A549 (cell line): ENCODE measurements around the gene CNOT11. TPM values are rescaled to one million over a fixed set of nuclear protein-coding genes. Genes with fewer than 3 reads are reported as not detected.
"Not testable (repeated sequence)": the region's sequence is repeated elsewhere in the genome, so short reads cannot be mapped to it uniquely, and the experiment has no call there.

Source experiments
- ATAC-seq, 2 experiments: fragments of 200-7000 bp in 1 of 2; fragments of >200 bp in 1 of 2; cut with Nextera tagmentation in 1 of 2; cut with Tn5 transposase in 1 of 2; 3 replicates each; pipeline versions ENCODE4 v1.8.0 to v1.9.1; 2018 to 2020; ENCODE audit warnings: mild to moderate bottlenecking in 1 of 2, moderate library complexity in 1 of 2
- CTCF ChIA-PET: fragments of 300-600 bp; sonication (Branson Sonifier 250); formaldehyde crosslinking; extraction: SDS; loops from one replicate; lab custom pipeline; 2021; ENCODE audit warnings: antibody characterized with exemption, inconsistent platforms; lab: Yijun Ruan, JAX
- POLR2A ChIA-PET: fragments of 350-600 bp; formaldehyde crosslinking; extraction: SDS; loops from one replicate; lab custom pipeline; 2021; ENCODE audit warnings: antibody characterized with exemption, inconsistent platforms; lab: Yijun Ruan, JAX
- DNase-seq, 2 experiments: peaks; one replicate each; pipeline versions ENCODE4 v3.0.0 to v3.0.0-alpha.2; 2011 to 2016; ENCODE audit warnings: low read depth in 1 of 2, low spot score in 1 of 2
- FAIRE-seq: peaks from 2 replicates; lab custom pipeline; 2011; peaks lifted over from hg19 to GRCh38; lab: Jason Lieb, UNC
- H3K27ac ChIP-seq, 2 experiments: fragments of >200 bp; sonication (Bioruptor Twin); formaldehyde crosslinking; 3 replicates each; pipeline ENCODE4 v1.5.1; 2016 to 2017
- H3K4me1 ChIP-seq: fragments of >200 bp; sonication (Bioruptor Twin); formaldehyde crosslinking; 3 replicates; pipeline ENCODE4 v1.6.1; 2016
- H3K4me2 ChIP-seq: fragments of >200 bp; sonication (Bioruptor Twin); formaldehyde crosslinking; 3 replicates; pipeline ENCODE4 v1.6.1; 2016
- H3K4me3 ChIP-seq: fragments of >200 bp; sonication (Bioruptor Twin); formaldehyde crosslinking; 3 replicates; pipeline ENCODE4 v1.5.1; 2016
- H3K9me3 ChIP-seq: fragments of >200 bp; sonication (Bioruptor Twin); formaldehyde crosslinking; 3 replicates; pipeline ENCODE4 v1.6.1; 2016
- CBX2 ChIP-seq: fragments of 200-600 bp; sonication (generic); IDR thresholded peaks from 2 replicates; pipeline ENCODE4 v1.6.1; 2016; ENCODE audit warnings: low read depth, mild to moderate bottlenecking, borderline replicate concordance
- EHF ChIP-seq: fragments of 250-450 bp; sonication (Bioruptor Pico); IDR thresholded peaks from 2 replicates; pipeline ENCODE4 v1.5.0; 2020; ENCODE audit warnings: mild to moderate bottlenecking
- EHMT2 ChIP-seq: fragments of 200-600 bp; sonication (generic); IDR thresholded peaks from 2 replicates; pipeline ENCODE4 v1.6.1; 2016; ENCODE audit warnings: antibody characterized with exemption, low read depth, mild to moderate bottlenecking, moderate library complexity
- EP300 ChIP-seq, 2 experiments: fragments of >200 bp; sonication (Bioruptor Twin); formaldehyde crosslinking; IDR thresholded peaks; 2 replicates in 1 of 2; 3 replicates in 1 of 2; pipeline ENCODE4 v1.6.1; 2016 to 2017
- HOXB5 ChIP-seq: fragments of 250-450 bp; sonication (Bioruptor Pico); IDR thresholded peaks from 2 replicates; pipeline ENCODE4 v1.5.0; 2020; ENCODE audit warnings: mild to moderate bottlenecking, moderate library complexity
- JUN ChIP-seq, 2 experiments: fragments of >200 bp; sonication (Bioruptor Twin); formaldehyde crosslinking; IDR thresholded peaks; 2 replicates in 1 of 2; 3 replicates in 1 of 2; pipeline ENCODE4 v1.6.1; 2016 to 2017
- MYC ChIP-seq: IDR thresholded peaks from 2 replicates; pipeline ENCODE4 v1.6.1; 2012; ENCODE audit warnings: mild to moderate bottlenecking, inconsistent platforms, low read length, improper control_type of control experiment, borderline replicate concordance
- NPAS2 ChIP-seq: fragments of 250-450 bp; sonication (Bioruptor Pico); IDR thresholded peaks from 2 replicates; pipeline ENCODE4 v1.8.0; 2022; ENCODE audit warnings: mild to moderate bottlenecking, moderate library complexity, borderline replicate concordance
- NR3C1 ChIP-seq: fragments of >200 bp; sonication (Bioruptor Twin); formaldehyde crosslinking; IDR thresholded peaks from 3 replicates; pipeline ENCODE4 v1.6.1; 2017
- POLR2A ChIP-seq: IDR thresholded peaks from 2 replicates; pipeline ENCODE4 v1.6.1; 2012; ENCODE audit warnings: mild to moderate bottlenecking, low read length
- SMC3 ChIP-seq: fragments of >200 bp; sonication (Bioruptor Twin); formaldehyde crosslinking; IDR thresholded peaks from 3 replicates; pipeline ENCODE4 v1.6.1; 2018; ENCODE audit warnings: inconsistent platforms
- TFCP2L1 ChIP-seq: fragments of 250-450 bp; sonication (Bioruptor Pico); IDR thresholded peaks from 2 replicates; pipeline ENCODE4 v1.5.0; 2021; ENCODE audit warnings: mild to moderate bottlenecking
- ZSCAN20 ChIP-seq: fragments of 250-450 bp; sonication (Bioruptor Pico); IDR thresholded peaks from 2 replicates; pipeline ENCODE4 v1.8.0; 2022; ENCODE audit warnings: mild to moderate bottlenecking, moderate library complexity
- WGBS: methylation state at CpG from one replicate; pipeline ENCODE4 v1.1.6; 2017; ENCODE audit errors: missing lambda C conversion rate; 5-methylcytosine and 5-hydroxymethylcytosine counted together
- polyA plus RNA-seq, 4 experiments: library from polyadenylated mRNA; depleted of rRNA in 3 of 4; stranded (reverse); fragments of >200 nt; fragmentation: RNase III in 1 of 4; extraction: RNeasy Plus Mini Kit Qiagen cat#74134 plus additional on column Dnase treatment in 1 of 4; gene quantifications; 2 replicates in 3 of 4; 3 replicates in 1 of 4; pipeline ENCODE4 v1.2.3, GENCODE V29; 2011 to 2017
- TF ChIP-seq, protein P1 (sequence below): IDR thresholded peaks from 2 replicates; pipeline ENCODE4 v1.6.1; 2012
- TF ChIP-seq, protein P2 (sequence below): fragments of 200-600 bp; sonication (generic); IDR thresholded peaks from 2 replicates; pipeline ENCODE4 v1.6.1; 2016; ENCODE audit warnings: antibody characterized with exemption, mild to moderate bottlenecking, moderate library complexity
- TF ChIP-seq, protein P3 (sequence below): IDR thresholded peaks from 2 replicates; pipeline ENCODE4 v1.6.1; 2012; ENCODE audit warnings: low read depth, borderline replicate concordance
- TF ChIP-seq, protein P4 (sequence below): IDR thresholded peaks from 2 replicates; pipeline ENCODE4 v1.6.1; 2012

The CNOT11 gene
- polyA plus RNA-seq, 2 of the 4 experiments (the other 2 are of a cell fraction), result 35.8 to 76.7 TPM

DNA sequence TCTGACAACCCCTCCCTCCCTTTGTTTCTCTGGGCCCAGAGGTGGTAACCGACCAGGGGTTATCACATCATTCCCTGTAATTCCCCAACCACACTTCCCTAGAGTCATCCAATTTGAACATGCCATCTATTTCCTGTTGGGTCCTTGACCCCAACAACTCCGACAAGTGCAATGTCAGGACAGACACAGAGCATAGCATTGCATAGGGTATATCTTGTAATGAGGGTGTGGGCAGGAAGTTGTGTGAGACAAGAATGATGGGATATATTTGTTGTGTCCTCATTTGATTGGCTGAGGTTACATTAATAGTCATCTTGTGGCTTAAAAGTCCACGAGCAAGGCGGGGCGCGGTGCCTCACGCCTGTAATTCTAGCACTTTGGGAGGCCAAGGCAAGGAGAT lies 33.4 kb upstream of the CNOT11 start (continued):
- TF ChIP-seq, protein P1, sequence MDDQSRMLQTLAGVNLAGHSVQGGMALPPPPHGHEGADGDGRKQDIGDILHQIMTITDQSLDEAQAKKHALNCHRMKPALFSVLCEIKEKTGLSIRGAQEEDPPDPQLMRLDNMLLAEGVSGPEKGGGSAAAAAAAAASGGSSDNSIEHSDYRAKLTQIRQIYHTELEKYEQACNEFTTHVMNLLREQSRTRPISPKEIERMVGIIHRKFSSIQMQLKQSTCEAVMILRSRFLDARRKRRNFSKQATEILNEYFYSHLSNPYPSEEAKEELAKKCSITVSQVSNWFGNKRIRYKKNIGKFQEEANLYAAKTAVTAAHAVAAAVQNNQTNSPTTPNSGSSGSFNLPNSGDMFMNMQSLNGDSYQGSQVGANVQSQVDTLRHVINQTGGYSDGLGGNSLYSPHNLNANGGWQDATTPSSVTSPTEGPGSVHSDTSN, result no peak
- TF ChIP-seq ZSCAN20 (no peak), EHMT2 (no peak), TFCP2L1 (CRISPR knock-in tag) (no peak), NR3C1 (no peak)

- H3K4me1 ChIP-seq, ATAC-seq, H3K27ac ChIP-seq, H3K9me3 ChIP-seq, DNase-seq, H3K4me3 ChIP-seq, H3K4me2 ChIP-seq, POLR2A ChIA-PET, FAIRE-seq: not testable (repeated sequence)
- WGBS, result 88% methylated on average over 7 of the region's 7 CpGs
- CTCF ChIA-PET, result interaction anchor here (1.4 to 6.1 kb wide), 2 partner anchors 15 to 29 kb away, joined by 3 to 40 read pairs; no protein-coding TSS in a partner anchor
Measured at GRCh38 chr2:101220091-101220490, 32.6 kb upstream of the CNOT11 start.

DNA sequence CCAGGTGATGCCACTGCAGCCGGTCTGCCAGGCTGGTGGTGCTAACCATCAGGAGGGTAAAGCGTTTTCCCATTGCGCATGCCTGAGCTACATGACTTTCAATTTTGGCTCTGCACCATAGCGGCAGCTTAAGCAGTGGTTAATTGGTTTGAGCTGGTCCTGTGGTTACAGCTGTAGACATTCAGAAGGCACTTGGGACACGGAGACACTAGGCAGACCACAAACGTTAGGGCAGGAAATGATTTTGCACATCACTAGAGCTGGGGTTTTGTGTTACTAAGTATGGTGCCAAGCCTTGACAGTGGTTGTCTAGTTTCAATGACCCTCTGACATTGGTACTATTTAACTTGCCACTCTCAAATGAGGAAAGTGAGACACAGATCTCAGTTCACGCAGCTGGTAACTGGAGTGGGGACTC lies 28.9 kb upstream of the CNOT11 start:
- FAIRE-seq (no peak), ATAC-seq (no peak)
- 76% methylated on average over 7 of the region's 7 CpGs for WGBS
- Histone ChIP-seq H3K4me3 (no peak overlapping the region), H3K4me2 (no peak overlapping the region), H3K9me3 (no peaks in the 10 kb centered on the region), H3K27ac (no peak overlapping the region)
- POLR2A ChIA-PET, result no interaction called here
- TF ChIP-seq, protein P2, sequence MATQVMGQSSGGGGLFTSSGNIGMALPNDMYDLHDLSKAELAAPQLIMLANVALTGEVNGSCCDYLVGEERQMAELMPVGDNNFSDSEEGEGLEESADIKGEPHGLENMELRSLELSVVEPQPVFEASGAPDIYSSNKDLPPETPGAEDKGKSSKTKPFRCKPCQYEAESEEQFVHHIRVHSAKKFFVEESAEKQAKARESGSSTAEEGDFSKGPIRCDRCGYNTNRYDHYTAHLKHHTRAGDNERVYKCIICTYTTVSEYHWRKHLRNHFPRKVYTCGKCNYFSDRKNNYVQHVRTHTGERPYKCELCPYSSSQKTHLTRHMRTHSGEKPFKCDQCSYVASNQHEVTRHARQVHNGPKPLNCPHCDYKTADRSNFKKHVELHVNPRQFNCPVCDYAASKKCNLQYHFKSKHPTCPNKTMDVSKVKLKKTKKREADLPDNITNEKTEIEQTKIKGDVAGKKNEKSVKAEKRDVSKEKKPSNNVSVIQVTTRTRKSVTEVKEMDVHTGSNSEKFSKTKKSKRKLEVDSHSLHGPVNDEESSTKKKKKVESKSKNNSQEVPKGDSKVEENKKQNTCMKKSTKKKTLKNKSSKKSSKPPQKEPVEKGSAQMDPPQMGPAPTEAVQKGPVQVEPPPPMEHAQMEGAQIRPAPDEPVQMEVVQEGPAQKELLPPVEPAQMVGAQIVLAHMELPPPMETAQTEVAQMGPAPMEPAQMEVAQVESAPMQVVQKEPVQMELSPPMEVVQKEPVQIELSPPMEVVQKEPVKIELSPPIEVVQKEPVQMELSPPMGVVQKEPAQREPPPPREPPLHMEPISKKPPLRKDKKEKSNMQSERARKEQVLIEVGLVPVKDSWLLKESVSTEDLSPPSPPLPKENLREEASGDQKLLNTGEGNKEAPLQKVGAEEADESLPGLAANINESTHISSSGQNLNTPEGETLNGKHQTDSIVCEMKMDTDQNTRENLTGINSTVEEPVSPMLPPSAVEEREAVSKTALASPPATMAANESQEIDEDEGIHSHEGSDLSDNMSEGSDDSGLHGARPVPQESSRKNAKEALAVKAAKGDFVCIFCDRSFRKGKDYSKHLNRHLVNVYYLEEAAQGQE, result no peak
- TF ChIP-seq NPAS2 (CRISPR knock-in tag), result no peak
- TF ChIP-seq, protein P3, sequence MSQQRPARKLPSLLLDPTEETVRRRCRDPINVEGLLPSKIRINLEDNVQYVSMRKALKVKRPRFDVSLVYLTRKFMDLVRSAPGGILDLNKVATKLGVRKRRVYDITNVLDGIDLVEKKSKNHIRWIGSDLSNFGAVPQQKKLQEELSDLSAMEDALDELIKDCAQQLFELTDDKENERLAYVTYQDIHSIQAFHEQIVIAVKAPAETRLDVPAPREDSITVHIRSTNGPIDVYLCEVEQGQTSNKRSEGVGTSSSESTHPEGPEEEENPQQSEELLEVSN, result no peak
- TF ChIP-seq SMC3, result no peak
- TF ChIP-seq EP300 (IDR thresholded peaks at IDR 0.05), result no peak
- TF ChIP-seq ZSCAN20, result no peak
- no peak for TF ChIP-seq NR3C1
- no peak for TF ChIP-seq CBX2
- no peak for TF ChIP-seq EHF (CRISPR knock-in tag)
- no peak for TF ChIP-seq JUN (IDR thresholded peaks at IDR 0.05)
- no peak for TF ChIP-seq HOXB5 (CRISPR knock-in tag)
- TF ChIP-seq, all 56 proteins: peak for 0
- CTCF ChIA-PET, result interaction anchor here (0.7 to 2.1 kb wide), 4 partner anchors 9 to 211 kb away, joined by 3 to 7 read pairs (median 4); no protein-coding TSS in a partner anchor
- no peak for DNase-seq
- H3K4me1 ChIP-seq, result no peaks in the 10 kb centered on the region

GRCh38 chr2:101230541-101231001 lies 22.1 kb upstream of the CNOT11 start:
- ATAC-seq, result no peak
- Histone ChIP-seq H3K9me3 (no peaks in the 10 kb centered on the region), H3K27ac (no peak overlapping the region), H3K4me1 (peaks cover 12% of the 10 kb centered on the region), H3K4me3 (no peak overlapping the region), H3K4me2 (no peak overlapping the region)
- ChIA-PET CTCF (interaction anchor here (1.0 to 3.5 kb wide), 4 partner anchors 10 to 185 kb away, joined by 3 to 22 read pairs (median 4); no protein-coding TSS in a partner anchor), POLR2A (interaction anchor here (0.5 kb wide), 1 partner anchor 13 kb away, joined by 8 read pairs; no protein-coding TSS in a partner anchor)
- 37% methylated on average over 2 of the region's 2 CpGs for WGBS
- TF ChIP-seq POLR2A, result no peak
- TF ChIP-seq, protein P4, sequence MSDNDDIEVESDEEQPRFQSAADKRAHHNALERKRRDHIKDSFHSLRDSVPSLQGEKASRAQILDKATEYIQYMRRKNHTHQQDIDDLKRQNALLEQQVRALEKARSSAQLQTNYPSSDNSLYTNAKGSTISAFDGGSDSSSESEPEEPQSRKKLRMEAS, result no peak
- no peak for TF ChIP-seq MYC
- no peak for FAIRE-seq
- DNase-seq, result no peak
